Mammary epithelial cell (primary cell): ENCODE results near the gene CNPY3.

Experiments
- EZH2 ChIP-seq: IDR thresholded peaks from 2 replicates; pipeline ENCODE4 v1.6.1; 2012; ENCODE audit warnings: low read length, inconsistent platforms, borderline replicate concordance
- TF ChIP-seq, protein P1 (sequence below), 2 donors: IDR thresholded peaks in 1 of 2; conservative IDR thresholded peaks in 1 of 2; 2 replicates each; pipeline ENCODE4 v1.5.1; 2011 to 2012; ENCODE audit warnings: inconsistent platforms in 2 of 2, low read length in 2 of 2, mild to moderate bottlenecking in 2 of 2, control low read depth in 1 of 2, low read depth in 1 of 2; ENCODE audit not compliant: insufficient read depth in 1 of 2; ENCODE audit errors: extremely low read depth in 1 of 2

- TF ChIP-seq, protein P1, sequence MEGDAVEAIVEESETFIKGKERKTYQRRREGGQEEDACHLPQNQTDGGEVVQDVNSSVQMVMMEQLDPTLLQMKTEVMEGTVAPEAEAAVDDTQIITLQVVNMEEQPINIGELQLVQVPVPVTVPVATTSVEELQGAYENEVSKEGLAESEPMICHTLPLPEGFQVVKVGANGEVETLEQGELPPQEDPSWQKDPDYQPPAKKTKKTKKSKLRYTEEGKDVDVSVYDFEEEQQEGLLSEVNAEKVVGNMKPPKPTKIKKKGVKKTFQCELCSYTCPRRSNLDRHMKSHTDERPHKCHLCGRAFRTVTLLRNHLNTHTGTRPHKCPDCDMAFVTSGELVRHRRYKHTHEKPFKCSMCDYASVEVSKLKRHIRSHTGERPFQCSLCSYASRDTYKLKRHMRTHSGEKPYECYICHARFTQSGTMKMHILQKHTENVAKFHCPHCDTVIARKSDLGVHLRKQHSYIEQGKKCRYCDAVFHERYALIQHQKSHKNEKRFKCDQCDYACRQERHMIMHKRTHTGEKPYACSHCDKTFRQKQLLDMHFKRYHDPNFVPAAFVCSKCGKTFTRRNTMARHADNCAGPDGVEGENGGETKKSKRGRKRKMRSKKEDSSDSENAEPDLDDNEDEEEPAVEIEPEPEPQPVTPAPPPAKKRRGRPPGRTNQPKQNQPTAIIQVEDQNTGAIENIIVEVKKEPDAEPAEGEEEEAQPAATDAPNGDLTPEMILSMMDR (conservative IDR thresholded peaks at IDR 0.05 in 1 of 2, IDR thresholded peaks at IDR 0.05 in 1 of 2; ENCODE audit: extremely low read depth in 1 of 2, insufficient read depth in 1 of 2, low read depth in 1 of 2, low read length in 2 of 2) = no peak
- TF ChIP-seq EZH2 = no peak
Observed at GRCh38 chr6:42969431-42969830, 40.2 kb downstream of the CNPY3 start.
